AML-193 (cell line): ENCODE measurements around the gene IL26.

Experiments used
- DNase-seq, 2 experiments: peaks; one replicate each; lab custom pipeline; 2025; lab: John Stamatoyannopoulos, UW

The IL26 gene

GRCh38 chr12:68154779-68155178 lies 70.8 kb downstream of the IL26 start:
- DNase-seq, result no peak
